ENCODE measurements around the gene MACROD2.

- TF ChIP-seq CTCF (IDR thresholded peaks at IDR 0.05) (no peak), POLR2AphosphoS5 (IDR thresholded peaks at IDR 0.05) (no peak)
Measured at GRCh38 chr20:15756002-15756753, 1760.9 kb downstream of the MACROD2 start.
